T follicular helper cell (primary cell): ENCODE measurements around the gene UBQLN4.

ENCODE experiments used
- DNase-seq: peaks from one replicate; pipeline ENCODE4 v3.0.0-alpha.2; 2020; ENCODE audit warnings: low read depth

Gene UBQLN4

GRCh38 chr1:156014829-156015228 is 38.8 kb downstream of the UBQLN4 start:
- no peak for DNase-seq

GRCh38 chr1:156012051-156012817 is 41.4 kb downstream of the UBQLN4 start:
- no peak for DNase-seq

GRCh38 chr1:156009404-156009803 is 44.2 kb downstream of the UBQLN4 start:
- no peak for DNase-seq

- no peak for DNase-seq
These were observed 46.8 kb downstream of the UBQLN4 start for GRCh38 chr1:156006666-156007376.

- no peak for DNase-seq
These were observed 48.6 kb downstream of the UBQLN4 start for GRCh38 chr1:156004843-156005584.

GRCh38 chr1:156003923-156004188 is 49.7 kb downstream of the UBQLN4 start:
- DNase-seq, result no peak

- DNase-seq, result no peak
These were observed 51.2 kb downstream of the UBQLN4 start for GRCh38 chr1:156002188-156002911.

GRCh38 chr1:156001662-156002171 is 51.9 kb downstream of the UBQLN4 start:
- no peak for DNase-seq

- DNase-seq, result no peak
These were observed 52.5 kb downstream of the UBQLN4 start for GRCh38 chr1:156001021-156001661.

GRCh38 chr1:155999964-156000363 is 53.6 kb downstream of the UBQLN4 start:
- DNase-seq, result no peak

- DNase-seq, result no peak
These were observed 57.4 kb downstream of the UBQLN4 start for GRCh38 chr1:155996166-155996565.

GRCh38 chr1:155993595-155993994 is 60.0 kb downstream of the UBQLN4 start:
- no peak for DNase-seq

GRCh38 chr1:155990005-155990739 is 63.4 kb downstream of the UBQLN4 start:
- no peak for DNase-seq

- peak; percentile 63 for DNase-seq
These were observed 64.2 kb downstream of the UBQLN4 start for GRCh38 chr1:155989242-155990004.
